KMS-11 (cell line): ENCODE measurements around the gene SLC38A6.

Source experiments
- H2AFZ ChIP-seq: fragments of 200-600 bp; sonication (generic); 2 replicates; pipeline ENCODE4 v1.6.1; 2016; ENCODE audit warnings: antibody characterized with exemption, mixed run types, low read depth
- H3K27ac ChIP-seq: fragments of 200-600 bp; sonication (generic); 2 replicates; pipeline ENCODE4 v1.6.1; 2016; ENCODE audit warnings: mild to moderate bottlenecking, mixed run types
- H3K27me3 ChIP-seq: fragments of 200-600 bp; sonication (generic); 2 replicates; pipeline ENCODE4 v1.6.1; 2017; ENCODE audit warnings: mild to moderate bottlenecking, low read depth, mixed run types, moderate library complexity; ENCODE audit not compliant: insufficient read depth
- H3K36me3 ChIP-seq: fragments of 200-600 bp; sonication (generic); 2 replicates; pipeline ENCODE4 v1.6.1; 2017; ENCODE audit warnings: mild to moderate bottlenecking, mixed run types; ENCODE audit not compliant: insufficient read depth
- H3K4me1 ChIP-seq: fragments of 200-600 bp; sonication (generic); 2 replicates; pipeline ENCODE4 v1.6.1; 2016; ENCODE audit warnings: mild to moderate bottlenecking, low read depth, mixed run types; ENCODE audit not compliant: poor library complexity, severe bottlenecking
- H3K4me2 ChIP-seq: fragments of 200-600 bp; sonication (generic); 2 replicates; pipeline ENCODE4 v1.7.0; 2016; ENCODE audit warnings: mild to moderate bottlenecking, mixed run types
- H3K4me3 ChIP-seq: fragments of 200-600 bp; sonication (generic); IDR thresholded peaks from 2 replicates; pipeline ENCODE4 v1.6.1; 2017; ENCODE audit warnings: low read depth, low read length, mixed read lengths; ENCODE audit not compliant: insufficient read depth
- H3K79me2 ChIP-seq: fragments of 200-600 bp; sonication (generic); 2 replicates; pipeline ENCODE4 v1.6.1; 2016; ENCODE audit warnings: low read depth, mixed run types; ENCODE audit not compliant: insufficient read depth
- H3K9ac ChIP-seq: fragments of 200-600 bp; sonication (generic); 2 replicates; pipeline ENCODE4 v1.6.1; 2016; ENCODE audit warnings: mild to moderate bottlenecking, mixed run types
- H4K20me1 ChIP-seq: fragments of 200-600 bp; sonication (generic); 2 replicates; pipeline ENCODE4 v1.6.1; 2016; ENCODE audit warnings: mild to moderate bottlenecking, mixed run types; ENCODE audit not compliant: insufficient read depth
- CTCF ChIP-seq: fragments of 200-600 bp; sonication (generic); conservative IDR thresholded peaks from 2 replicates; pipeline ENCODE4 v1.6.1; 2017; ENCODE audit warnings: low read depth, mild to moderate bottlenecking, antibody characterized with exemption, low read length, moderate library complexity, mixed read lengths

The SLC38A6 gene

DNA sequence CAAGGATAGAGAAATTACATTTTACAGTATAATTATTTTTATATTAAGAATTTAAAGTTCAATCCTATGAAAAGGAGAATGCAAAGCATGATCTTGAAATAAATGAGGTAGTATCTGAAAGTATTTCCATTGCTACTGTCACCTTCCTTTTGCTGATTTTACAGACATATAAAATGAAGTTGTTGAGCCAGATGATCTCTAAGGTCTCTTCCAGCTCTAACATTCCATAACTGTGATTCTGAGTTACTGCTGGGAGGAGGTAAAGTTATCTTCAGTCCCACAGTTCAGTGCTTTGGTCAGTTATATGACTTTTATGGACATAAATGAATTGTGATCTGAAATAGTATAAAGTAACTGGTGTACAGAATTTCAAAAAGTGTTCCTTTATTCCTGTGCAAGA, 52.8 kb downstream of the SLC38A6 start:
- Histone ChIP-seq H3K9ac (no peak overlapping the region), H3K79me2 (no peaks in the 10 kb centered on the region)
- no peak for TF ChIP-seq CTCF

GRCh38 chr14:61034416-61035120, 53.5 kb downstream of the SLC38A6 start:
- Histone ChIP-seq H3K27ac (peak overlapping the region; percentile 62), H3K79me2 (no peaks in the 10 kb centered on the region), H3K9ac (no peak overlapping the region; the same call in 1 of the 2 replicates), H2AFZ (peak overlapping the region; percentile 19; the same call in 1 of the 2 replicates), H3K27me3 (no peaks in the 10 kb centered on the region), H3K4me1 (peaks cover 30% of the 10 kb centered on the region), H3K4me3 (no peak overlapping the region), H3K36me3 (no peaks in the 10 kb centered on the region), H3K4me2 (peak overlapping the region; percentile 64), H4K20me1 (no peaks in the 10 kb centered on the region)
- TF ChIP-seq CTCF = no peak

More for the DNA sequence above, 52.8 kb downstream of the SLC38A6 start:
- Histone ChIP-seq H3K36me3 (no peaks in the 10 kb centered on the region), H3K4me3 (no peak overlapping the region), H3K27ac (peak overlapping the region; percentile 62), H3K4me1 (peaks cover 30% of the 10 kb centered on the region), H2AFZ (no peak overlapping the region), H4K20me1 (no peaks in the 10 kb centered on the region), H3K4me2 (peak overlapping the region; percentile 64), H3K27me3 (no peaks in the 10 kb centered on the region)

DNA sequence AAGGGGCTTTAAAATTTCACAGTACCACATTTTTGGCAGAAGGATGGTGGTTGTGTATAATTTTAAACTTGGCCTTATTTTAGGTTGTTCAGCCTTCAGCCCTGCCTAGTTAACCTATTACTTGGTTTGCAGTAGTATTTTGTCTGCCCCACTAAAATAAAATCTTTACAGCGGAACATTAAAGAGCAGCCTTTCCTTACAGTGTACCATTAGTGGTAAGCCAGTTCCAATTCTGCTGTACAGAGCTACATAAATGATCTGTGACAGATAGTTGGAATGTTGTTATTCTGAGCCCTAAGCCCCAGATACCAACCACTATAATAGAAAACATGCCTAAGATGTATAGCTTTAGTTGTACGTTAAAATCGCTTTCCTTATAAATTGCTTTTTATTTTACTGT, 56.2 kb downstream of the SLC38A6 start:
- Histone ChIP-seq H3K9ac (no peak overlapping the region), H3K4me2 (no peak overlapping the region), H3K4me1 (peaks cover 30% of the 10 kb centered on the region), H3K27me3 (no peaks in the 10 kb centered on the region), H2AFZ (no peak overlapping the region), H3K4me3 (no peak overlapping the region), H3K79me2 (no peaks in the 10 kb centered on the region), H4K20me1 (no peaks in the 10 kb centered on the region), H3K27ac (no peak overlapping the region), H3K36me3 (no peaks in the 10 kb centered on the region)
- no peak for TF ChIP-seq CTCF

DNA sequence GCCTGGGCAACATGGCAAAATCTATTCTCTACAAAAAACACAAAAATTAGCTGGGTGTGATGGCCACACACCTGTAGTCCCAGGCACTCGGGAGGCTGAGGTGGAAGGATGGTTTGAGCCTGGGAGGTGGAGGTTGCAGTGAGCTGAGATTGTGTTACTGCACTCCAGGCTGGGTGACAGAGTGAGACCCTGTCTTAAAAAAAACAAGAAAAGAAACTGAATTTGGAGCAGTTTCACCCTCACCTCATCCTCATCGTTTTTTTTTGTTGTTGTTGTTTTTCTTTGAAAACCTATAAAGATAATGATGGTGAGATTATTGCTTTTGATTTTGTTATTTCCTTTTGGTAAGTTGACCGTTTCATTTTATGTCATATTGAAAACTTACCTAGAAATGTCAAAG, 60.7 kb downstream of the SLC38A6 start:
- Histone ChIP-seq H3K9ac (no peak overlapping the region), H4K20me1 (no peaks in the 10 kb centered on the region), H2AFZ (no peak overlapping the region), H3K27ac (no peak overlapping the region), H3K27me3 (no peaks in the 10 kb centered on the region), H3K4me2 (no peak overlapping the region), H3K4me1 (no peaks in the 10 kb centered on the region), H3K4me3 (no peak overlapping the region), H3K36me3 (no peaks in the 10 kb centered on the region), H3K79me2 (no peaks in the 10 kb centered on the region)
- no peak for TF ChIP-seq CTCF
